ENCODE results near the gene OXER1.
A peak's percentile ranks its signal among the peaks of the same experiment; 100 is the strongest.

Gene OXER1, protein sequence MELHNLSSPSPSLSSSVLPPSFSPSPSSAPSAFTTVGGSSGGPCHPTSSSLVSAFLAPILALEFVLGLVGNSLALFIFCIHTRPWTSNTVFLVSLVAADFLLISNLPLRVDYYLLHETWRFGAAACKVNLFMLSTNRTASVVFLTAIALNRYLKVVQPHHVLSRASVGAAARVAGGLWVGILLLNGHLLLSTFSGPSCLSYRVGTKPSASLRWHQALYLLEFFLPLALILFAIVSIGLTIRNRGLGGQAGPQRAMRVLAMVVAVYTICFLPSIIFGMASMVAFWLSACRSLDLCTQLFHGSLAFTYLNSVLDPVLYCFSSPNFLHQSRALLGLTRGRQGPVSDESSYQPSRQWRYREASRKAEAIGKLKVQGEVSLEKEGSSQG

DNA sequence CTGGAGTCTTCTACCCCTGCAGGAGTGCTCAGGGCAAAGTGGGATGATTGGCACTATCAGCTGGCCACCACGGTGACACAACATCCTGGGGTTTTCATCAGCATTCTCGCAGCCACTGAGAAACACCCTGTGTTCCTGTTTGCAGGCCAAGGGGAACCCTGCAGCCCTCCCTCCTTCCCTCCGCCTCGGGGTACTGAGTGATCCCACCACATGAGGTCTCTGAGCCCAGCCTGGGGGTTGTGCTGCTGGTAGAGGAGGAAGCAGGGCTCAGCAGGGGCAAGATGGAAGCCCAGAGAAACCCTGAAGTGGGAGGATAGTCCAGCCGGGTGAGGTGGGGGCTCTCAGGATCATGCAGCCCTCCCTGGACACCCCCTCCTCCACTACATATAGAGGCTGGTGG, at the start of gene OXER1:
Gene OXER1 (minus strand): TSS at position 40 of the 400 bp plus-strand sequence. CDS start 73 bp downstream, outside the sequence.
- no peak for DNase-seq

DNA sequence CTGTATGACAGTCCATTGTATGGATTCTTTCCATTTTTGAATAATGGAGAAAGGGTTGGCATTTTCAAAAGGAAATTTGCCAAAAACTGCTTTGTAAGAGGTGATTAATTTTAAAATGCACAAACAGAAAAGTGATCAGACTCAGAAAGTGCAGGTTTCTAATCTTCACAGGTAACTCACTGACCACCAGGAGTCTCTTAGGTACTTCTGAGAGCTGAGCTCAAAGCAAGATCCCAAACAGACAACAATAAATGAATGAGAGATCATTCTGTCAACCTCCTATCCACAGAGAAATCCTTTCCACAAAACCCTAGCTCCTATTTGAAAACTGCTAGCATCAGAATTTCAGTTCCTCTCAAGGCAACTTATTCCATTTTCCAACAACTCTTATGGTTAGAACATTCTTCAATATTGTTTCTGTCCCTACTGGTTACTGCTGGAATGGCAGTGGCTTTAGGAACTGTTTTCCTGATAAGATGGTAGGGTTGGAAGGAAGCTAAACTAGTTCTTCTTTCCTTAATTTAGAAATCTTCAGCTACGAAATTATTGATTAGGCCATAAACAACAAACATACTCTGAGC, 49.1 kb upstream of the OXER1 start:
- DNase-seq = no peak

DNA sequence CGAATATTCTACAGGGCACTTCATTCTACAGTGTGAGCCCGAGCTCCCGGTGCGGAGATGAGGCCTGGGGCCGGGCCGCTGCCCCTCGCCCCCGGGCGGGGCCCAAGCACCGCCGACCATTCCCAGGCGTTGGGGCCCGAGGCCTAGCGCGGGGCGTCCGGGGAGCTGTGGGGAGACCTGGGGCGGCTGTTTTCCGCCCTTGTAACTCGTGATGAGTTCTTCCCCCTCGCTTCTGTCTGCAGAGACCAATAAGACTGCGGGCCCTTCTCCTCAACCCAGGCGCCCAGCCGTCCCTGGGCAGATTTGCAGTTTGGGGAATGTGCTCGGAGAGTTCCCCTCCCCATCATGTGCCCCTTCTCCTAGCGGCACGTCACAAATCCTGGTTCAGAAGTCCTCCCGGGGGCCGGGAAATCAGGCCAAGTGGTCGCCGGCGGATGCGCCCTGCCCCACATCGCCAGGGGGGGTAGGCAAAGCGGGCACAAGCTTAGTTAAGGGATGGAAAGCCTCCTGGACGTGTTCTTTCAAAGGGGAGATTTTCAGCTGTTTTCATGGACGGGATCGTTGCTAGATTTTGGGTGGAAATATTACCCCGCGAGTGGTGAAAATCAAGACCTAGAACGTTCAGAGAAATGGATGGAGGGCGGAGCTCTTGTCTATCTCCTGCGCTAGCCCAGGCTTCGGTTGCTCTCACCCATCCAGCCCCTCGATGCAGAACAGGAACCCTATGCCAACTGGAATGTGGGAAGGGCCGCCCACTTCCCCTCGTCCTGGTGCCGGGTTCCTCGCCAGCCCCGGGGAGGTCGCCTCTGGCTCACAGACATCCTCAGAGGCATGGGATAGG, 47.3 kb upstream of the OXER1 start:
- DNase-seq = peak in 3 of 4 experiments; percentile 26 to 49 (median 46)

DNA sequence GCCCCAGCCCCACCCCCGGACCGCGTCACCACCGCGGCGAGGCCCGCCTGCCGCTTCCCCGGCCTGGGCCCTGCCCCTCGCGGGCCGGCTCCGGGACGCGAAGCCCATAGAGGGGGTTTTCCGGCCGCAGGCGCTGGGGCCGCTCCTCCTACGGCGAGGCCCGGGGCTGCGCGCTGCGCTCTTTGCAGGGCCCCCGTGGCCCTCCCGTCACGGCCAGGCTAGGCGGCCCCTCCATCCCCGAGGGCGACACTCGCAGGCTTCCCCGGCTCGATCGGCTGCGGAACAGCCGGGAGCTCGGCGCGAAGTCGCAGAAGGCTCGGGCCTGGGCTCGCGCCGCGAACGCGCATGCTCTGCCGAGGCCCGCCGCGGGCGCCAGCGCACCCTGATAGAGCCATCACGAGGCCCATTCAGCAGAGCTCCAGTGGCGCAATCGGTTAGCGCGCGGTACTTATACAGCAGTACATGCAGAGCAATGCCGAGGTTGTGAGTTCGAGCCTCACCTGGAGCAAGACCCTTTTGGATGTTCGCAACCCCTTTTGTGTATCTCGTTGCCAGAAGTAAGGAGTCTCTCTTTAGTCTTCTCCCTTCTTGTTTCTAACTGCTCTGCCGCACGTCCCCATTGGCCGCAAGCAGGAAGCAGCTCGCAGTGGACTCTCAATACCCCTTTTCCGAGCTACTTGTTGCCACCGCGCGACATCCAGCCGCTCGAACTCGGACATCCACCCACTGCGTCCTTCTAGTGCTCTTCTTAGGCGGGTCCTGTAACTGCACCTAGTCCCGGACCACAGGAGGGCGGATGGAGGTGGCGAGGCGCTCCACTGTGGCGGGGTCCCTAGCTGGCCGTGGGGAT, 46.4 kb upstream of the OXER1 start:
- peak; percentile 95 to 100 (median 98) for DNase-seq

- DNase-seq = peak; percentile 43 to 67 (median 54)
Measured at GRCh38 chr2:42809819-42810120, 45.8 kb upstream of the OXER1 start.

GRCh38 chr2:42809131-42809818, 45.3 kb upstream of the OXER1 start:
- DNase-seq = no peak

- no peak for DNase-seq
Measured at GRCh38 chr2:42808301-42808700, 44.4 kb upstream of the OXER1 start.

DNA sequence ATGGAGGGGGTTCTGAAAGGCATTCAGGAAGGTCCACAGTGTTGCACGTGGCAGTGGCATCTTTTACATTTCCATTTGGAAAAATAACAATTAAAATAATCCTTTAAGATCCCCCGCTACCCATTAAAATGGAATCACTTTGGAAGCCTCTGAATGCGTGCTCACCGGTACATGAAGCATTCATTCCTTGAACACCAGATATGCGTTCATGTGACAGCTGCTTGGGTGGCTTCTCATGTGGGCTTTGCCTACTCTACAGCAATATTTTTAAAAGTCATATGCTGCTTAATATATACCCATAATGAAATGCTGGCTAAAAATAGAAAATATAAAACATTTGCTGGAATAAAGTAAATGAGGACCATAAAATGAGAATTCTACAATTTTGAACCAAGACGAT, 42.9 kb upstream of the OXER1 start:
- no peak for DNase-seq

- no peak for DNase-seq
Measured at GRCh38 chr2:42804891-42805290, 41.0 kb upstream of the OXER1 start.

DNA sequence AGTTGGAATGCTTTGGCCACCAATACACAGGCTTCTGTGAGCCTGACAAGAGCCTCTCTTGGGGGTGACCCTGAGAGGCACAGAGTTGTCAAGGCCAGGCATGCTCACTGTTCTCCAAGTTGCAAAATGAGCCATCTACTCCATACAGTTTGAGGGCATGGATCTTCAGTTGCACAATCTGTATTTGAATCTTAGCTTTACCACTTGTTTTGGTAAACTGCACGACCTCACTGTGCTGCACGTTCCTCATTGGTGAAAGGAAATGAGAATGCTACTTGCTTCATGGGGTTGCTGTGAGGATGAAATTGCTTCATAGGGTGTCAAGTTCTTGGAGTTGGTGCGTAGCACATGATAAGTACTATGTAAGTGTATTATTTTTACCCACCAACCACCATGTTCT, 40.4 kb upstream of the OXER1 start:
- no peak for DNase-seq

DNA sequence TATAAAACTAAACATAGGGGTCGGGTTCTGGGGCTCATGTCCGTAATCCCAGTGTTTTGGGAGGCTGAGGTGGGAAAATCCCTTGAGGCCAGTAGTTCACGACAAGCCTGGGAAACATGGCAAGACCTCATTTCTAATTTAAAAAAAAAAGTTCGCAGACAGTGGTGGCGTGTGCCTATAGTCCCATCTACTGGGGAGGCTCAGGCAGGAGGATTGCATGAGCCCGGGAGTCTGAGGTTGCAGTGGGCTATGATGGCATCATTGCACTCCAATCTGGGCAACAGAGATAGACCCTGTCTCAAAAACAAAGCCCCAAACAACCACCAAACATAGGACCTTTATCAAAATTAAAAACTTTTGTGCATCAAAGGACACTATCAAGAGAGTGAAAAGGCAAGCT, 38.2 kb upstream of the OXER1 start:
- DNase-seq = no peak

GRCh38 chr2:42801381-42801780, 37.4 kb upstream of the OXER1 start:
- DNase-seq = no peak

DNA sequence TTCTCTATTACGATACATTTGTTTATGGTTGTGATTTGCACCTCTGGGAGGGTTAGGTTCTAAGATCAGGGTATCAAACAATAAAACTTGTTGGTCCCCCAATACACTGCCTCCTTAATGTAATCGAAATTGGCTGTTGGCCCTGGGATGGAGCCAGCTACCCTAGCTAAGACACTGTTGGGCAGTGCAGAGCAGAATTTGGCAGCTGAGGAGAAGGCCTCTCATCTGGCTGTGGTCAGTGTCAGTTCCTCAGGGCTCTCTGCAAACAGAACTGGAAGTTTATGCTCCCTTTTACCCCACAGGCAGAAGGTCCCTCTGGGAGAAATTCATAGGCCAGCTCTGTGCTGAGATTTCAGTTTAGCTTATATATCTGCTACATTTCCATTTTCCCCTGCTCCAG, 37.0 kb upstream of the OXER1 start:
- DNase-seq = no peak

DNA sequence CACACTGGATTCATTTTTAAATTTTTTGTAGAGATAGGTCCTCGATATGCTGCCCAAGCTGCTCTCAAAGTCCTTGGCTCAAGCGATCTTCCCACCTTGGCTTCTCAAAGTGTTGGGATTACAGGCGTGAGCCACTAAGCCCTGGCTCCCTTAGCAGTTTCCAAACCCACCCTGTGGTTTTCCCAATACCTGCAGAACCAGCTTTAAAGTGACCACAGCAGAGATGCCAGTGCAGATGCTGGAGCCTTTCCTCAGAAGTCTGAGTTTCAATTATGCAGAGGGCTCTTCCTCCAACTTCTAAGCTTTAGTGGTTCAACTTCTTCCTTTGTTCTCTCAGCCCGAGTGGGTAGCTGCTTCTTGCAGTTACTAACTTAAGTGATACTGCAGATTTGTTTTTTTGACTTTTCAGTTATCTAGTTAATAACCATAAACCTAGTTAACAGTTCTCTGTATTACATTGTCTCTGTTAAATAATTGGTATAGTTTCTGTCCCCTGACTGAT, 36.6 kb upstream of the OXER1 start:
- DNase-seq = no peak

GRCh38 chr2:42799881-42800280, 35.9 kb upstream of the OXER1 start:
- no peak for DNase-seq

DNA sequence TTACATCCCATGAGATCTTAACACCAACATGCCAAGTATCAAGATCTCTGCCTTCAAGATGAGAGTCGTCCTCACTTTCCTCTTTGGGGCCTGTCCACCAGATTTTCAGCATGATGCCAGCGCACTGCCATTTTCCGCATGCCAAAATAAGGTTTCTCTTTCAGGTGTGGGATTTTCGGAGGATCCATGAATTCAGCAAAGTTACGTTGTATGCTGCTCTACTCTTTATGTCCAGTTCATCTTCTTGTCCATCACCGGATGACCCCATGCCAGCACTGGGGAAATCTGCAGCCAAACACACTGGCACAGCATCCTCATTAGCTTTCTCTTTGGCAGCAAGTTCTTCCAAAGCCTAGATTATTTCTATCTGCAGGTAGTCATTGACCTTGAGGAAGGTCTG, 33.3 kb upstream of the OXER1 start:
- no peak for DNase-seq

DNA sequence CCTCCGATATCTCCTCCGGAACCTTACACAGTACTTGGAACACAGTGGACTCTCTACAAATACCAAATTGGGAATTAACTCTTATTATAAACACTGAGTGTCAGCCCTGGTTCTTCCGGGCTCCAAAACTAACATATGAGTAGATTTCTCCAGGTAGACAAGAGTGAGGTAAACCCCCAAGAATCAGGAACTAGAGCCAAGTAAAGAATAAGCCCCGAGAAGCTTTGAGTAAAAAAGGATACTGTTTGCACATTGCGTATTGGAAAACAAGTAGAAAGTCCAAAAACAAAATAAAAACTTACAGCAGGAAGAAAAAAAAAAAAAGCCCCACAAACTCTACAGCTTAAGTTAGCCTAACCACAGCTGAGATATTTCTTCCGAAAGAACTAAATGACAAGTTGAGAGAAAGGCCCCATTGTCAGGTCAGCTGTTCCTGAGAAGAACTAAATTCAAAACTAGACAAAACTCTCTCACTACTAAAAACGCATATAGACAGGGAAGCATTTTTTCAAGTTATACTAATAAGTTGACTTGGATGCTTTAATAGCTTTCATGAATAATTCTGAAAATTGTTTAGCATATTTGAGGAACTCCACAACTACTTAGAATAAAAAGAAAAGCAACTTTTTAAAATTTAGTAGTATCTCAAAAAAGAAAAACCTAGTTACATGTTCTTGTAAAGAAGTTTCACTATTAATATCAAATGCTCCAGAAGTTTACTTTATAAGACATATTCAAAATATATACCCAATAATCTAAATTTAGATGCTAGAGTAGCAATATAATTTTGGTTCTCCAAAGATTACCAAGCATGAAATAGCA, 32.7 kb upstream of the OXER1 start:
- DNase-seq = no peak

- no peak for DNase-seq
Measured at GRCh38 chr2:42795841-42796301, 31.9 kb upstream of the OXER1 start.

- DNase-seq = no peak
Measured at GRCh38 chr2:42795275-42795674, 31.3 kb upstream of the OXER1 start.

GRCh38 chr2:42794271-42795046, 30.5 kb upstream of the OXER1 start:
- no peak for DNase-seq

All from activated naive CD4-positive, alpha-beta T cell (primary cell).